Kidney (tissue), 14 donors: ENCODE data around the gene MYO7B. TPM values are rescaled to one million over a fixed set of nuclear protein-coding genes. Genes with fewer than 3 reads are reported as not detected.
A peak's percentile ranks its signal among the peaks of the same experiment; 100 is the strongest.

ENCODE experiments used
- DNase-seq, 5 donors: peaks; one replicate each; pipeline ENCODE4 v3.0.0-alpha.2; 2013 to 2020
- FAIRE-seq: peaks from 2 replicates; lab custom pipeline; 2012; peaks lifted over from hg19 to GRCh38; lab: Jason Lieb, UNC
- H3K27ac ChIP-seq, 2 donors: one replicate each; pipeline ENCODE4 v1.7.0; 2013; ENCODE audit warnings: low read depth in 2 of 2, low read length in 2 of 2, inconsistent platforms in 1 of 2
- H3K27me3 ChIP-seq: one replicate; pipeline ENCODE4 v1.7.1; 2013; ENCODE audit warnings: low read length, inconsistent platforms; ENCODE audit not compliant: control insufficient read depth, insufficient read depth
- H3K36me3 ChIP-seq, 3 donors: one replicate each; pipeline versions ENCODE4 v1.7.0 to v1.7.1; 2013; ENCODE audit warnings: low read length in 3 of 3, control low read depth in 1 of 3, inconsistent platforms in 1 of 3; ENCODE audit not compliant: insufficient read depth in 3 of 3, control insufficient read depth in 2 of 3
- H3K4me1 ChIP-seq, 3 donors: one replicate each; pipeline versions ENCODE4 v1.7.0 to v1.7.1; 2013; ENCODE audit warnings: low read length in 3 of 3, inconsistent platforms in 1 of 3, low read depth in 1 of 3; ENCODE audit not compliant: control insufficient read depth in 2 of 3, insufficient read depth in 2 of 3
- H3K4me3 ChIP-seq, 3 donors: one replicate each; pipeline versions ENCODE4 v1.7.0 to v1.8.1; 2013; ENCODE audit warnings: low read length in 3 of 3, control low read depth in 1 of 3, inconsistent platforms in 1 of 3
- H3K9ac ChIP-seq, 3 donors: one replicate each; pipeline versions ENCODE4 v1.7.0 to v1.7.1; 2013; ENCODE audit warnings: low read length in 3 of 3, control low read depth in 1 of 3, inconsistent platforms in 1 of 3
- H3K9me3 ChIP-seq, 3 donors: one replicate each; pipeline versions ENCODE4 v1.7.0 to v1.7.1; 2013; ENCODE audit warnings: low read length in 3 of 3, control low read depth in 1 of 3, inconsistent platforms in 1 of 3; ENCODE audit not compliant: control insufficient read depth in 2 of 3, insufficient read depth in 1 of 3
- CTCF ChIP-seq: IDR thresholded peaks from 3 replicates; pipeline ENCODE4 v1.5.1; 2012; ENCODE audit warnings: mild to moderate bottlenecking, moderate library complexity, borderline replicate concordance; ENCODE audit not compliant: insufficient read depth; ENCODE audit errors: extremely low read depth
- intact Hi-C: fragments of 100-400 bp; cut with DNase I; formaldehyde crosslinking; loops from one replicate; pipeline ENCODE4 v1.11.1; 2022
- polyA plus RNA-seq: library from polyadenylated mRNA; stranded (reverse); fragments of 350-450 nt; fragmentation: Illumina TruSeq; extraction: RNeasy Lipid Tissue Mini Kit (QIAGEN cat#74804); gene quantifications from one replicate; pipeline ENCODE4 v1.2.3, GENCODE V29; 2014; ENCODE audit warnings: low read depth, low replicate concordance; ENCODE audit not compliant: insufficient read depth
- total RNA-seq: library from RNA; stranded (reverse); fragmentation: NEBNext Ultra II Directional; extraction: Animal tissue kit (Norgen Biotek cat#: 25700); gene quantifications from one replicate; pipeline ENCODE4 v1.2.1, GENCODE V29; 2021
- donor health status: control.
- donor health status: control.
- donor health status: control.
- donor health status: control.
- donor health status: control.
- donor health status: DM: yes; HTN: yes; CAD: no.
- donor health status: Normal renal cell carcinoma (clear cell type).

MYO7B gene
- total and polyA plus RNA-seq, 2 donors from 2014 or later = 11.0 to 22.2 TPM

GRCh38 chr2:127512362-127512761 is 23.1 kb upstream of the MYO7B start:
- no peak for FAIRE-seq
- no peaks in the 10 kb centered on the region for H3K9me3 ChIP-seq
- no peak for DNase-seq
- peaks cover 0 to 2% (median 2%) of the 10 kb centered on the region in 3 donors for H3K36me3 ChIP-seq
- intact Hi-C loops = no loop called here
- no peak overlapping the region for H3K27ac ChIP-seq
- no peak overlapping the region for H3K4me3 ChIP-seq
- H3K27me3 ChIP-seq = no peaks in the 10 kb centered on the region
- no peak for TF ChIP-seq CTCF
- H3K4me1 ChIP-seq = peaks cover 0 to 35% (median 21%) of the 10 kb centered on the region in 3 donors
- no peak overlapping the region for H3K9ac ChIP-seq

- H3K36me3 ChIP-seq = peaks cover 0 to 2% (median 0%) of the 10 kb centered on the region in 3 donors
- no peak overlapping the region for H3K9ac ChIP-seq
- FAIRE-seq (no peak), DNase-seq (no peak)
- H3K4me1 ChIP-seq = peaks cover 0 to 24% (median 13%) of the 10 kb centered on the region in 3 donors
- H3K4me3 ChIP-seq = no peak overlapping the region
- no peak for TF ChIP-seq CTCF
- no peaks in the 10 kb centered on the region for H3K27me3 ChIP-seq
- no peaks in the 10 kb centered on the region for H3K9me3 ChIP-seq
- H3K27ac ChIP-seq = peak overlapping the region; percentile 54
- intact Hi-C loops = no loop called here
Measured at GRCh38 chr2:127514076-127514475, 21.4 kb upstream of the MYO7B start.

DNA sequence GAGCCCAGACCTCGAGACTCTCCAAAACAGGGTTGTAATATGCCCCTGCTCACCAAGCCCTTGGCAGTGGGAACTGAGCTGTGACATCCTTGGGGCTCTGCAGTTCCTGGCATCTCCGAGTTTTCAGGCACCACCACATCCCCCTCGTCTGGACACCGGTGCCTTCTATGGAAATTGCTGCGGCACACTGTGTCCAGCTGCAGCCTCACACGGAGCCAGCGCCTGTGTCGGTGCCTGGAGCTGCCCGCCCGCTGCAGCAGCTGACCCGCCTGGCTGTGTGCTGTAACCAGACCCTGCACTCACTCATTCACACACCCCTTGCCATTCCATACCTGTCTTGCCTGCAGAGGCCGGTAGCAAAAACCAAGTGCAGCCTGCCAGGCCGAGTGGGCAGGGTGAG is 21.0 kb upstream of the MYO7B start:
- DNase-seq = peak in 3 of 5 donors; percentile 25 to 52 (median 48)
- H3K36me3 ChIP-seq = peaks cover 0 to 2% (median 0%) of the 10 kb centered on the region in 3 donors
- peak overlapping the region in 1 of 2 donors; percentile 54 for H3K27ac ChIP-seq
- no peaks in the 10 kb centered on the region for H3K9me3 ChIP-seq
- intact Hi-C loops = no loop called here
- TF ChIP-seq CTCF = no peak
- no peak overlapping the region for H3K9ac ChIP-seq
- FAIRE-seq = no peak
- H3K4me3 ChIP-seq = no peak overlapping the region
- no peaks in the 10 kb centered on the region for H3K27me3 ChIP-seq
- H3K4me1 ChIP-seq = peaks cover 0 to 24% (median 13%) of the 10 kb centered on the region in 3 donors
